Activated CD4-positive, alpha-beta T cell treated with anti-CD3 and anti-CD28 coated beads, Interleukin-2, amount 10 ng/mL, durations not matched to agents 24 days and 14 days (primary cell): ENCODE measurements around the gene MACF1. TPM values are rescaled to one million over a fixed set of nuclear protein-coding genes. Genes with fewer than 3 reads are reported as not detected.
"Not testable (repeated sequence)": the region's sequence is repeated elsewhere in the genome, so short reads cannot be mapped to it uniquely, and the experiment has no call there.

ENCODE experiments used
- DNase-seq: peaks from one replicate; pipeline ENCODE4 v3.0.0; 2022
- H3K27ac Mint-ChIP-seq: one replicate; pipeline ENCODE4 v1.8.0; 2022; ENCODE audit warnings: mild to moderate bottlenecking, mixed read lengths
- H3K27me3 Mint-ChIP-seq: one replicate; pipeline ENCODE4 v1.8.0; 2022; ENCODE audit warnings: mixed read lengths
- H3K36me3 Mint-ChIP-seq: one replicate; pipeline ENCODE4 v1.8.0; 2022; ENCODE audit warnings: low read depth, mild to moderate bottlenecking, mixed read lengths
- H3K4me1 Mint-ChIP-seq: one replicate; pipeline ENCODE4 v1.8.0; 2021; ENCODE audit warnings: mixed read lengths
- H3K4me3 Mint-ChIP-seq: one replicate; pipeline ENCODE4 v1.8.0; 2022; ENCODE audit warnings: mild to moderate bottlenecking, moderate library complexity, mixed read lengths
- H3K9me3 Mint-ChIP-seq: one replicate; pipeline ENCODE4 v1.8.0; 2021; ENCODE audit warnings: mixed read lengths
- intact Hi-C: fragments of 100-400 bp; cut with micrococcal nuclease; formaldehyde crosslinking; loops from one replicate; pipeline ENCODE4 v1.15.1; 2023
- total RNA-seq: library from RNA; stranded (reverse); gene quantifications from 2 replicates; pipeline ENCODE4 v1.2.3, GENCODE V29; 2022

Gene MACF1
- total RNA-seq, 1 donor from 2014 or later: 204 TPM

GRCh38 chr1:39474810-39475209 lies 270.3 kb downstream of the MACF1 start:
- intact Hi-C loops: no loop called here
- no peak overlapping the region for H3K4me3 Mint-ChIP-seq
- no peaks in the 10 kb centered on the region for H3K4me1 Mint-ChIP-seq
- no peaks in the 10 kb centered on the region for H3K9me3 Mint-ChIP-seq
- no peak overlapping the region for H3K27ac Mint-ChIP-seq
- H3K36me3 Mint-ChIP-seq: peaks cover 43% of the 10 kb centered on the region
- DNase-seq: no peak
- no peaks in the 10 kb centered on the region for H3K27me3 Mint-ChIP-seq

GRCh38 chr1:39475551-39475950 lies 271.1 kb downstream of the MACF1 start:
- H3K9me3 Mint-ChIP-seq, DNase-seq, H3K4me3 Mint-ChIP-seq, intact Hi-C loops, H3K27me3 Mint-ChIP-seq, H3K4me1 Mint-ChIP-seq: not testable (repeated sequence)
- Mint-ChIP-seq H3K27ac (peak overlapping the region; percentile 9), H3K36me3 (peaks cover 44% of the 10 kb centered on the region)

GRCh38 chr1:39478126-39478915 lies 273.8 kb downstream of the MACF1 start:
- no peaks in the 10 kb centered on the region for H3K9me3 Mint-ChIP-seq
- H3K27ac Mint-ChIP-seq: no peak overlapping the region
- peaks cover 45% of the 10 kb centered on the region for H3K36me3 Mint-ChIP-seq
- H3K4me3 Mint-ChIP-seq: no peak overlapping the region
- peaks cover 2% of the 10 kb centered on the region for H3K4me1 Mint-ChIP-seq
- intact Hi-C loops: no loop called here
- DNase-seq: no peak
- no peaks in the 10 kb centered on the region for H3K27me3 Mint-ChIP-seq

- Mint-ChIP-seq H3K4me3 (no peak overlapping the region), H3K9me3 (no peaks in the 10 kb centered on the region), H3K36me3 (peaks cover 49% of the 10 kb centered on the region), H3K4me1 (peaks cover 2% of the 10 kb centered on the region), H3K27me3 (no peaks in the 10 kb centered on the region), H3K27ac (no peak overlapping the region)
- no peak for DNase-seq
- intact Hi-C loops: no loop called here
Observed at GRCh38 chr1:39481289-39481688, 276.8 kb downstream of the MACF1 start.

GRCh38 chr1:39483276-39483675 lies 278.8 kb downstream of the MACF1 start:
- Mint-ChIP-seq H3K36me3 (peaks cover 55% of the 10 kb centered on the region), H3K27me3 (no peaks in the 10 kb centered on the region), H3K4me3 (no peak overlapping the region), H3K27ac (no peak overlapping the region), H3K4me1 (peaks cover 2% of the 10 kb centered on the region), H3K9me3 (no peaks in the 10 kb centered on the region)
- DNase-seq: no peak
- intact Hi-C loops: no loop called here

- H3K4me1 Mint-ChIP-seq: peaks cover 2% of the 10 kb centered on the region
- intact Hi-C loops: no loop called here
- DNase-seq: no peak
- H3K4me3 Mint-ChIP-seq: no peak overlapping the region
- H3K27me3 Mint-ChIP-seq: no peaks in the 10 kb centered on the region
- H3K36me3 Mint-ChIP-seq: peaks cover 48% of the 10 kb centered on the region
- H3K27ac Mint-ChIP-seq: no peak overlapping the region
- H3K9me3 Mint-ChIP-seq: no peaks in the 10 kb centered on the region
Observed at GRCh38 chr1:39484564-39484963, 280.1 kb downstream of the MACF1 start.

- no peak overlapping the region for H3K27ac Mint-ChIP-seq
- peaks cover 2% of the 10 kb centered on the region for H3K27me3 Mint-ChIP-seq
- no peaks in the 10 kb centered on the region for H3K9me3 Mint-ChIP-seq
- peaks cover 42% of the 10 kb centered on the region for H3K36me3 Mint-ChIP-seq
- DNase-seq: no peak
- H3K4me1 Mint-ChIP-seq: peaks cover 2% of the 10 kb centered on the region
- intact Hi-C loops: no loop called here
- H3K4me3 Mint-ChIP-seq: no peak overlapping the region
Observed at GRCh38 chr1:39485046-39485803, 280.7 kb downstream of the MACF1 start.

- intact Hi-C loops: no loop called here
- Mint-ChIP-seq H3K4me3 (no peak overlapping the region), H3K27me3 (peaks cover 17% of the 10 kb centered on the region), H3K9me3 (no peaks in the 10 kb centered on the region), H3K36me3 (peaks cover 28% of the 10 kb centered on the region), H3K4me1 (peaks cover 1% of the 10 kb centered on the region), H3K27ac (no peak overlapping the region)
- DNase-seq: no peak
Observed at GRCh38 chr1:39488012-39488545, 283.6 kb downstream of the MACF1 start.

- H3K27ac Mint-ChIP-seq: no peak overlapping the region
- no peak overlapping the region for H3K4me3 Mint-ChIP-seq
- no peaks in the 10 kb centered on the region for H3K9me3 Mint-ChIP-seq
- H3K27me3 Mint-ChIP-seq: peaks cover 25% of the 10 kb centered on the region
- H3K36me3 Mint-ChIP-seq: peaks cover 24% of the 10 kb centered on the region
- no peak for DNase-seq
- intact Hi-C loops: no loop called here
- peaks cover 3% of the 10 kb centered on the region for H3K4me1 Mint-ChIP-seq
Observed at GRCh38 chr1:39488793-39489566, 284.5 kb downstream of the MACF1 start.

- Mint-ChIP-seq H3K36me3 (peaks cover 20% of the 10 kb centered on the region), H3K27me3 (peaks cover 31% of the 10 kb centered on the region), H3K4me1 (peaks cover 3% of the 10 kb centered on the region), H3K27ac (no peak overlapping the region), H3K9me3 (no peaks in the 10 kb centered on the region), H3K4me3 (no peak overlapping the region)
- no peak for DNase-seq
- intact Hi-C loops: no loop called here
Observed at GRCh38 chr1:39489567-39490239, 285.2 kb downstream of the MACF1 start.

GRCh38 chr1:39490596-39491145 lies 286.2 kb downstream of the MACF1 start:
- Mint-ChIP-seq H3K4me1 (peaks cover 3% of the 10 kb centered on the region), H3K27me3 (peaks cover 31% of the 10 kb centered on the region), H3K4me3 (peak overlapping the region; percentile 55), H3K36me3 (peaks cover 11% of the 10 kb centered on the region), H3K27ac (no peak overlapping the region), H3K9me3 (no peaks in the 10 kb centered on the region)
- intact Hi-C loops: no loop called here
- peak; percentile 72 for DNase-seq

- intact Hi-C loops: no loop called here
- DNase-seq: peak; percentile 93
- H3K27ac Mint-ChIP-seq: no peak within 1 kb of the TSS
- H3K36me3 Mint-ChIP-seq: peaks cover 7% of the 10 kb centered on the region
- H3K4me1 Mint-ChIP-seq: peaks cover 3% of the 10 kb centered on the region
- H3K27me3 Mint-ChIP-seq: peaks cover 31% of the 10 kb centered on the region
- peak within 1 kb of the TSS; percentile 66 for H3K4me3 Mint-ChIP-seq
- H3K9me3 Mint-ChIP-seq: no peaks in the 10 kb centered on the region
Observed at GRCh38 chr1:39491146-39491921, 286.8 kb downstream of the MACF1 start, which contains the start of gene BMP8A. Gene BMP8A, plus strand, starts transcription at chr1:39491636. Its CDS starts 356 bp downstream, at chr1:39491992.
